IPS DF 19.7 (cell line): Measurements from ENCODE around the gene HNRNPU.

ENCODE experiments used
- DNase-seq: peaks from one replicate; pipeline ENCODE4 v3.0.0-alpha.2; 2013; ENCODE audit warnings: low read depth, low spot score

The HNRNPU gene

DNA sequence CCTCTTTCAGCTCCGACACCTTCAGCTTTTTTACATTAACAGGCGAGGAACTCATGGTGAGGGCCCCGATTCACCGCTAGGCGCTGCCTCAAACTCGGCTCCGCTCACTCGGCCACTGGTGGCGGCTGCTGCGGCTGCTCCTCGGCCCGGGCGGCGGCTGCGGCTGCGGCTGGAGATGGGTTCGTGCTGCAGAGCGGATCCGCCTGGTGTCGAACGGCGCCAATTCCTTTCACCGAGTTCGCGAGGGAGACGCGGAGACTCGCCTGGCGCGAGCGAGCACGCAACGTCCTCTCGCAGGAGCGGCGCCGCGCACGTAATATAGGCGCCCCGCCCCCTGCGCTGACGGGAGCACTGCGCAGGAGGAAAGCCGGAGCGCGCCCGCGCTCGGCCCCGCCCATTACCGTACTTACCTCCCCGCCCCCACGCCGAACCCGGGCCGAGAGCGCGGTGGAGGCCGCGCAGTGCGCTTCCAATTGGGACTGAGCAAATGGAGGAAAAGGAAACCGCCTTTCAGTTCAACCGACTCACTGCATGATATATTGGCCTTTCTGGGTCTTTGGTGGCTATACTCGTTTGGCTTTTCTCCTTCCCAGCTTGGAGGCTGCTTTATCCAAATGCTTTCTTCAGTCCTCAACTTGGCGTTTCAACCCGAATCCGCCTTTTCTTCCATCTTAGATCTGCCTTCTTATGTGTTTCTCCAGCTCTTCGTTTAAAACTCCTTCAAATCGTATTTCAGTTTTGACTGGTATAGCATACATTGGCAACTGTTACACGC is at the start of gene HNRNPU:
Gene HNRNPU (minus strand): TSS at position 291 of the 775 bp plus-strand sequence. CDS start 236 bp downstream, at position 55.
- peak; percentile 68 for DNase-seq

DNA sequence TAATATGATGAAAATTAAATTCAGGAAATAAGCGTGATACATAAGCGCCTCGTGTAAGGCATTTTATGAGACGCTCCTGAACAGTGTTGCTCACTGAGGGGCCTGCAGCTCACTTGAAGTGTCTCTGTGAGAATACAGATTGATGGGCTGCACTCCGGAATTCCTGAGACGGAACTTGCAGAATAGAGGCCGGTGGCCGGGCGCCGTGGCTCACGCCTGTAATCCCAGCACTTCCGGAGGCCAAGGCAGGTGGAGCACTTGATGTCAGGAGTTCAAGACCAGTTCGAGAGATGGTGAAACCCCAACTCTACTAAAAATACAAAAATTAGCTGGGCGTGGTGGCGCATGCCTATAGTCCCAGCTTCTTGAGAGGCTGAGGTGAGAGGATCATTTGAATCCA is 49.5 kb upstream of the HNRNPU start:
- DNase-seq = no peak

- DNase-seq = no peak
Observed at GRCh38 chr1:244904119-244904518, 39.8 kb upstream of the HNRNPU start.

- DNase-seq = no peak
Observed at GRCh38 chr1:244901400-244902015, 37.2 kb upstream of the HNRNPU start.

- no peak for DNase-seq
Observed at GRCh38 chr1:244897476-244898254, 33.3 kb upstream of the HNRNPU start.

GRCh38 chr1:244896550-244896949 is 32.2 kb upstream of the HNRNPU start:
- DNase-seq = no peak

GRCh38 chr1:244893836-244894235 is 29.5 kb upstream of the HNRNPU start:
- DNase-seq = no peak

GRCh38 chr1:244887281-244887680 is 22.9 kb upstream of the HNRNPU start:
- DNase-seq = no peak

GRCh38 chr1:244881552-244882280 is 17.4 kb upstream of the HNRNPU start:
- no peak for DNase-seq

- no peak for DNase-seq
Observed at GRCh38 chr1:244878681-244879080, 14.3 kb upstream of the HNRNPU start.

- DNase-seq = no peak
Observed at GRCh38 chr1:244876228-244876910, 12.0 kb upstream of the HNRNPU start.

DNA sequence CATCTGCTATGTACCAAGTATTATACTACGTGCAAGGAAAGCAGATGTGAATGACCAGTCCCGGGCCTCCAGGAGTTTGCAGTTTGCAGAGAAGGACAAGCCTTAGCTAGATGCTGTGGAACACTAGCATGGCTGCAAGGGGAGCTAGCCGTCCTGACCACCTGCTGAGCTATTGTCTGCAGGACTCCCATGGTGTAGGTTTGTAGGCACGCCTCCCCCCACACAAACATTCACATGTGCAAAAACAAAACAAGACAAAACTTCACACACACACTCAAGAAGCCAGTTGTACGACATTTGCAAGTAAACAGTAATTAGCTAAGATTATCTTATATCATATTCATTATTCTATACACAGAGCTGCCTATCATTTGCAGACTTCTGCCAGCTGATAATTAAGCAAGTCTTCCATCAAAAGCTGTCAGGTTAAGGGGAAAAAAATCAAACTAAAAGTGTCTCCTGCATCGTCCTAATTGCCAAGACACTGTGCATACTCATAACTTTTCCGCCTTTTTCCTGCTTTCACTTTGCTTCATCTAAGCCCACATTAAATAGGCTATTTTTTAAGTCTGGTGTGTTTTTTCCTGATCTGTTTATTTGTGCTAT is 10.7 kb upstream of the HNRNPU start:
- DNase-seq = no peak

DNA sequence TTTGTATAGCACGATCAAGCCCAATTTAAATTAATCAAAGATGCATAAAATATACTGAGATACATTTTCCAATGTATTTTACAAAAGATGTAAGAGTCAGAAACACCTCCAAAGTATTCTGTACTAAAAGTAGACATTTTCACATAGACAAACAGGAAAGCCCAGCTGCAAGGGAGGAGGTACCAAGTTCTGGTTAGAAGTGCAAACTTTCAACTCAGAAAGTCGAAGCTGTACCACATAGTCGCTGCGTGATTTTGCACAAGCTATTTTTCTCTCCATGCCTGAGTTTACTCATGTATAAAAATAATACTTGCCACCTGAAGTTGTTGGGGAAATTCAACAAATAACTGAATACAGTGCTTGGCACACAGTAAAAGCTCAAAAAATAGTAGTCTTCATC is 5.6 kb upstream of the HNRNPU start:
- DNase-seq = no peak

DNA sequence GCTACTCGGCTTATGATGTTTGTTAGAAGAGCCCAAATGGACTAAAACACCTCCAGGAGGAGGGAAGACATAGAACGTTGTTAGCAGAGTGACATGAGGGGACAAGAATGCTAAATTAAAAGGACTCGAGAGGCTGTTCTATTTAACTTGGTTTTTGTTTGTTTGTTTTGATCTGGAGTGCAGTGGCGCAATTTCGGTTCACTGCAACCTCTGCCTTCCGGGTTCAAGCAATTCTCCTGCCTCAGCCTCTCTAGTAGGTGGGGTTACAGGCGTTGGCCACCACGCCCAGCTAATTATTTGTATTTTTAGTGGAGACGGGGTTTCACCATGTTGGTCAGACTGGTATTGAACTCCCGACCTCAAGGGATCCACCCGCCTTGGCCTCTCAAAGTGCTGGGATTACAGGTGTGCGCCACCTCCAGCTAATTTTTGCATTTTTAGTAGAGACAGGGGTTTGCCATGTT is 5.1 kb upstream of the HNRNPU start:
- DNase-seq = no peak

GRCh38 chr1:244868484-244869363 is 4.4 kb upstream of the HNRNPU start:
- DNase-seq = no peak

DNA sequence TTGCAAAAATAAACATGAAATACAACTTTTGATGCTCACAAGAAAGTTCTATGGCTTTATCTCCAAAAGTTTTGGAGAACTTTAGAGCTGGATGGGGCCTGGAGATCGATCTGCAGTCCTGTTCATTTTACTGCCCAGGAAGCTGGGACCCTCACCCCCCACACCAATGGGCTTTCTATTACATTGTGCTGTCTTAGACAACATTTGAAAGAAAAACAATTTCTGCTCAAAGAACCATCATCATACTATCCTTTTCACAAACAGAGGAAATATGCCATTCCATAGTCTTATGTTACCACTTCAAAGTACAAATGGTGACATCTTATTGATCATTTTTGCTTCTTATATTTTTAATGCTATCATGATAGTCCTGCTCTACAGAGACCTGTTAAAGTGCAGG is 2.0 kb upstream of the HNRNPU start:
- no peak for DNase-seq

GRCh38 chr1:244865820-244866219 is 1.5 kb upstream of the HNRNPU start:
- DNase-seq = no peak

- no peak for DNase-seq
Observed at GRCh38 chr1:244865028-244865371, 657 bp upstream of the HNRNPU start.

GRCh38 chr1:244863491-244864252 is 671 bp downstream of the HNRNPU start:
- DNase-seq = no peak
